Mucosa of stomach (tissue), 1 donor: ENCODE data around the gene RASSF4.
A peak's percentile ranks its signal among the peaks of the same experiment; 100 is the strongest.

Experiments used
- H3K27me3 ChIP-seq: one replicate; pipeline ENCODE4 v1.7.0; 2013; ENCODE audit warnings: mild to moderate bottlenecking, low read length; ENCODE audit not compliant: control insufficient read depth, insufficient read depth
- H3K36me3 ChIP-seq: one replicate; pipeline ENCODE4 v1.7.0; 2013; ENCODE audit warnings: low read length; ENCODE audit not compliant: control insufficient read depth, insufficient read depth
- H3K4me1 ChIP-seq: one replicate; pipeline ENCODE4 v1.7.0; 2013; ENCODE audit warnings: mild to moderate bottlenecking, low read length; ENCODE audit not compliant: control insufficient read depth, insufficient read depth
- H3K4me3 ChIP-seq: one replicate; pipeline ENCODE4 v1.7.0; 2013; ENCODE audit warnings: low read length
- H3K9ac ChIP-seq: one replicate; pipeline ENCODE4 v1.7.0; 2013; ENCODE audit warnings: mild to moderate bottlenecking, low read length, moderate library complexity
- H3K9me3 ChIP-seq: one replicate; pipeline ENCODE4 v1.7.0; 2013; ENCODE audit warnings: mild to moderate bottlenecking, low read length, moderate library complexity; ENCODE audit not compliant: control insufficient read depth
- donor health status: Pancreatic carcinoma.

The RASSF4 gene

DNA sequence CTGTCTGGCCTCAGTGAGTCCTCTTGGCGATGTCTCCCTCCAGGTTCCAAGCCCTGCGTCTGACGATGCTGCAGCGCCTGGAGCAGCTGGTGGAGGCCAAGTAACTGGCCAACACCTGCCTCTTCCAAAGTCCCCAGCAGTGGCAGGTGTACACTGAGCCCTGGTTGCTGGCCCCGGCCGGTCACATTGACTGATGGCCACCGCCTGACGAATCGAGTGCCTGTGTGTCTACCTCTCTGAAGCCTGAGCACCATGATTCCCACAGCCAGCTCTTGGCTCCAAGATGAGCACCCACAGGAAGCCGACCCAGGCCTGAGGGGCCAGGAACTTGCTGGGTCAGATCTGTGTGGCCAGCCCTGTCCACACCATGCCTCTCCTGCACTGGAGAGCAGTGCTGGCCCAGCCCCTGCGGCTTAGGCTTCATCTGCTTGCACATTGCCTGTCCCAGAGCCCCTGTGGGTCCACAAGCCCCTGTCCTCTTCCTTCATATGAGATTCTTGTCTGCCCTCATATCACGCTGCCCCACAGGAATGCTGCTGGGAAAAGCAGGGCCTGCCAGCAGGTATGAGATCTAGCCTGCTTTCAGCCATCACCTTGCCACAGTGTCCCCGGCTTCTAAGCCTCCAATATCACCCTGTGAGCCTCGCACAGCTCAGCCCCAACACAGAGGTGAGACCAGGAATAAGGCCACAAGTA lies 33.8 kb downstream of the RASSF4 start:
- H3K9ac ChIP-seq, result no peak overlapping the region
- H3K4me3 ChIP-seq, result no peak overlapping the region
- peaks cover 38% of the 10 kb centered on the region for H3K4me1 ChIP-seq
- H3K9me3 ChIP-seq, result no peaks in the 10 kb centered on the region
- H3K36me3 ChIP-seq, result no peaks in the 10 kb centered on the region
- no peaks in the 10 kb centered on the region for H3K27me3 ChIP-seq

DNA sequence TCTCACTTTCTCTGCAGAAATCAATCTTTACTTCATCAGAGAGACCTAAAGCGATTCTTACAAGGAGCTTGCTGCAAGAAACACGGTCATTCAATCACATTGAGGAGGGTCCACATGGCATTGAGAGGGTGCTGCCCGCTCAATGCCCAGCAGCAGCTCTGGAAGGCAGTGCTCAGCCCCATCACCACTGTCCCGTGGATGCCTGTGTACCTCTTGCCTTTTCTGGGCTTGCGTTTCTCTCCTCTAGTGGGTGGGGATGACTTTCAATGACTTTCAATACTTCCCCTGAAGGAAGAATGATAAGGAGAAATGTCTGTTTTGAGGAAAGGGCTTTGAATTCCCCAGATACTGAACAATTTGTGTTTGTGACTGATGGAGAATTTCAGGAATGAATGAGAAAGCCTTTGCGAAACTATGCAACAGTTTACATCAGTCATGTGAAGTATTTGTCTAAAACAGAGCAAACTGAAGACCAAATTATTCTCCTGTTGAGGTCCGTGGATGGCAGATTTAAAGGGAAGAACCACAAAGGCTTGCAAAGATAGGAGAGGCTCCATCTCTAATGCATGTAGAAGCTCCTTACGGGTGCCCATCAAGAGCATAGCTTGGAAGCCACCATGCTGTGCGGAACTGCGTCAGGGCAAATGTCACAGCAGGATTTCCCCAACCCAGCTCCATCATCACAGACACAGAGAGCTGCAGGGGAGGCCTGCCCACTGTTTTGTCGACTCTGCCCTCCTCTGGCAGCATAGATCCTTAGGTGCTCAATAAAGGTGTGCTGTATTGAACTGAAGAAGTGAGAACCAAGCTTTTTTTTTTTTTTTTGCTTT lies 34.5 kb downstream of the RASSF4 start:
- Histone ChIP-seq H3K4me3 (no peak overlapping the region), H3K36me3 (no peaks in the 10 kb centered on the region), H3K27me3 (no peaks in the 10 kb centered on the region), H3K4me1 (peaks cover 38% of the 10 kb centered on the region), H3K9ac (no peak overlapping the region), H3K9me3 (no peaks in the 10 kb centered on the region)

DNA sequence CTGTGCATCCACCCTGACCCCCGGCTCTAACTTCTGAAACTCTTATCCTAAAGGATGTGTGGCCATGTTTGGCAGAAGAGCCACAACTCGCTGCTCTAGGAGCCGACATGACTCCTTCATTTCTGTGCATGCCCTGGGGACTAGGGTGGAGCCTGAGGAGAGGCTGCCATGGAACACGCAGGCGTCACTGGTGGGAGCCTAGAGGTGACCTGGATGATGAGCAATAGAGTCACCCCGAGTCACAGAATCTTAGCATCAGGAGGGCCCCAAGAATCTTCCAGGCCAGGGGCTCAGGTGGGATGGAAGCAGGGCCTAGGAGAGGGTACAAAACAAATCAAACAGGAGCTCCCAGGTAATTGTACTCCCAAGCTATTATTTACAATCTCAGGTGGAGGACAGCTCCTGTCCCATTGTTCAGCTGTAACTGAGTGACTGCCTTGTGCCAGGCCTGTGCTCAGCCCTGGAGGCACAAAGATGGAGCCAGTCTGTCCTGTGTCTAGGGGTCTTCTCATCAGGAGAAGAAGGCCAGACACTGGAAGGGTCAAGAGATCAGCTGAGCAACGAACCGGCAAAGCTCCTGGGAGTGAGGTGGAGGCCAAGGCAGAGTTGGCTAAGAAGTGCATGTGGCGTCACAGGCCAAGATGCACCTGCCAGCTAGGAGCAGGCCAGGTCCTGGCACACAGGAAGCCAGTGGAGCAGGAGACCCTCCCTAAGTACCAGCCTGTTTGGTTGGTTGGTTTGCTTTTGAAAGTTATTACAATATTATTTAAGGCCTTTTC lies 35.3 kb downstream of the RASSF4 start:
- Histone ChIP-seq H3K4me1 (peaks cover 44% of the 10 kb centered on the region), H3K4me3 (no peak overlapping the region), H3K9ac (peak overlapping the region; percentile 14), H3K36me3 (no peaks in the 10 kb centered on the region), H3K9me3 (no peaks in the 10 kb centered on the region), H3K27me3 (no peaks in the 10 kb centered on the region)

DNA sequence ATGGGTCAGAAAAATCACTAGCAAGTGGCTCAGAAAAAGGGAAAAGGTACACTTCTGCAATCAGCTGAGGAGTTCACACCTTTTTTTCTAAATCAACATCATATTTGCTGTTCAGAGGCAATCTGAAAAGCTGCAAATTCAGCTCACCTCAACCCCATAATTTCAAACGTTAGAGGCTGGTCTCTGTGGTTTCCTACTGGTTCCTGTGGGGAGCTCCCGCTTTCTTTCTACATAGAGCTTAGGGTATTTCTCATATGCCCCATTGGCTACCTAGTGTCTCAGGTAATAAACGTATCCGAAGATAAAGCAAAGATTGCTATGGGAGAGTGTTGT lies 35.9 kb downstream of the RASSF4 start:
- Histone ChIP-seq H3K4me3 (no peak overlapping the region), H3K9ac (no peak overlapping the region), H3K36me3 (no peaks in the 10 kb centered on the region), H3K4me1 (peaks cover 44% of the 10 kb centered on the region), H3K27me3 (no peaks in the 10 kb centered on the region), H3K9me3 (no peaks in the 10 kb centered on the region)

DNA sequence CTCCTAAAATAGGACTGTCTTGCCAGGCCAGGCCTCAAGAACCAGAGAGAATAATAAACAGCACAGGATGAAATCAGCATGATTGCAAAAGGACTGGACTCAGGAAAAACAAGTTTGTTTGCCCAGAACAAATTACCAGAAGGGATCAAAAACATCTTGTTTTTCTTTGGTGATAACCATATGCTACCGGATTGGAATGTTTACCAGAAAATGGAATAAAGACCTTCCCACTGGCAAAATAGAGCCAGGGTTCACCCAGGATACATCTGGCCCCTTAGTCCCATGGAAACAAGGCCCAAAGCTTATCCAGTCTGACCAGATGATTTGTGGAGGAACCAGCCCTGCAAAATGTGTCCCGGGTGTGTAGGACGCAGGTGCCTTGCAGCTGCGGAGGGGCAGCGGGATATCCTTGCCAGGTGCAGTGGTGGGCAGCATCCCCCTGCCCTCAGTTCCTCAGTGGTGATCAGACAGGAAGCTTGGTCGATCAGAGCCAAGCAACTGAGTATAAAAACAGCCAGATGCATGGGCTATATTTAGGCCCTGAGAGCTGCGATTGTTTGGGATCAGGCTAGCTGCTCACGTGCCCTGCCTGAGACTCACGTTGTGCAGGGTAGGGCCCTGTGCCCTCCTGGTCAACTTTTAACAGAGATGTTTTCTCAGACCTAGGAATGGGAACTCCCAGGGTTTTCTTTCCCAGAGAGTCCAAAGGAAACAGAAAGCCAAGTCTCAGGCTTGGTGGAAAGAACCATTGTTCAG lies 36.5 kb downstream of the RASSF4 start:
- no peak overlapping the region for H3K4me3 ChIP-seq

DNA sequence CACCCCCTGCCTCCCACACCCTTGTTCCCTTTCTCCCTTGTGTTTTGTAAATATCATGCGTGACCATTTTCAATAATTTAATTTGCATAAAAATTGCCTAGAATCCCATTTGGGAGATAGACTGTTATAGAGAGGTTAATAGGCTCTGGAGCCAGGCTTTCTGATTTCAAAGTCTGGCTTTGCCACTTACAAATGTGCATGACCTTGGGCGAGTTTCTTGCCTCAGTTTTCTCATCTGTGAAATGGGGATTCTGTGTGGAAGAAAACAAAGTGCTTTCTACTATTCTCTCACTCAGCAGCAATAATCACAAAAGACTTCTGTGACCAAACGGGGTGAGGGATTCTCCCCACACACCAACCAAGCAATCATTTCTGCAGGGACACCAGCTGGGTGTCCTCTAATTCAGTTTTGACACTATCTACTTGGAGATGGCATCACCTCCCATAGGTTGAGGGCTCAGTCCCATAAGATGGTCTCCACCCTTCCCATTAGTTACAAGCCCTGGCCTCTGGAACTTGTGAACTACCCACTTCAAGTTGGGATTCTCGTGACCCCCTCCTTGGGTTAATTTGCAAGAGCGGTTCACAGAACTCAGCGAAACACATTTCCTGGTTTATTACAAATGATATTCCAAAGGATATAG lies 37.6 kb downstream of the RASSF4 start:
- Histone ChIP-seq H3K36me3 (no peaks in the 10 kb centered on the region), H3K4me1 (peaks cover 41% of the 10 kb centered on the region), H3K27me3 (no peaks in the 10 kb centered on the region), H3K9ac (no peak overlapping the region), H3K9me3 (no peaks in the 10 kb centered on the region), H3K4me3 (no peak overlapping the region)

More for the DNA sequence above, 36.5 kb downstream of the RASSF4 start:
- no peaks in the 10 kb centered on the region for H3K9me3 ChIP-seq
- no peaks in the 10 kb centered on the region for H3K36me3 ChIP-seq
- H3K4me1 ChIP-seq, result peaks cover 41% of the 10 kb centered on the region
- H3K27me3 ChIP-seq, result no peaks in the 10 kb centered on the region
- H3K9ac ChIP-seq, result peak overlapping the region; percentile 44

DNA sequence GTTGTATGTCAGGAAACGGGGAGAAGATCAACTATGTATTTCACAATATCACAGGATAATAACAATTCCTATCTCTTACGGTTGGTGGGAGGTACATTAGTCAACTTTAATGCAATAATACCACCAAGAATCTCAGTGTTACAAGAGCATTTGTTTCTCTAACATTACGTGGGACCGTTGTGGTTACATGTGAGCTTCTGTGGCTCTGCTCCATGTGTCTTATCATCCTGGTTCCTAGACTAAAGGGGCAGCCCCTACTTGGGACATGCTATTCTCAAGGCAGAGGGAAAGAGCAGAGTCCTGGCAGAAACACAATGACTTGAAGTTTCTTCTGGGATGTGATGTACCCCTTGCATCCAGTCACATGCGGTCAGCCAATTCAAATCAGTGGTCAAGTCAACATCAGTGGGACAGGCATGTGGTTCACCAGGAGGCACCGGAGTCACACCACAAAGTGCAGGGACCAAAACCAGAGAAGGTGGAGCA lies 38.6 kb downstream of the RASSF4 start:
- H3K4me1 ChIP-seq, result peaks cover 44% of the 10 kb centered on the region

DNA sequence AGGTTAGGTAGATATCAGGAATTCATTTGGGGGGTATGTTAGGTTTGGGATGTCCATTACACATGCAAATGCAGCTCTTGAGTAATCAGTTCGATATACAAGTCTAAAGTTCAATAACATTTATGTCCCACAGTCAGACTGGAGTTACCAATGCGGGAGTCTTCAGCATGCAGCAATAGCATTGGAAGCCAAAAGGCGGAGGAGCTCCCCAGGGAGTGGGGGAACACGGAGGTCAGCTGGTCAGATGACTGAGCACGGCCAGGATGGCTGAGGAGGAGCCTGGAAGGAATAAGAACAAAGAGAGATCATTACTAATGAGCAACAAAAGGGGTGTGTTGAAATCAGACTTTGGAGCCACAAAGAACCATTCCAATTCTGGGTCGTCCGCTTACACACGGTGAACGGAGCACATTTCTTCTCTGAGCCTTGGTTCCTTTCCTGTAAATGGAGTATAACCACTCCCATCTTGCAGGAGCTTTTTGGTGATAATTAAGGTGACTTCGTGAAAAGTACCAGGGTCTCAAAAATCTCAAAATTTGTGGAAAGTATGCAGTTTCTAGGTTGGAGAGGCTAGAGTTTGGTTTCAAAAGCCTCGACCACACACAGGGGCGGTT lies 40.6 kb downstream of the RASSF4 start:
- Histone ChIP-seq H3K27me3 (no peaks in the 10 kb centered on the region), H3K9me3 (no peaks in the 10 kb centered on the region), H3K9ac (peak overlapping the region; percentile 64), H3K4me1 (peaks cover 37% of the 10 kb centered on the region), H3K36me3 (no peaks in the 10 kb centered on the region), H3K4me3 (no peak overlapping the region)

More for the DNA sequence above, 38.6 kb downstream of the RASSF4 start:
- Histone ChIP-seq H3K9ac (no peak overlapping the region), H3K9me3 (no peaks in the 10 kb centered on the region), H3K36me3 (no peaks in the 10 kb centered on the region), H3K4me3 (no peak overlapping the region), H3K27me3 (no peaks in the 10 kb centered on the region)

DNA sequence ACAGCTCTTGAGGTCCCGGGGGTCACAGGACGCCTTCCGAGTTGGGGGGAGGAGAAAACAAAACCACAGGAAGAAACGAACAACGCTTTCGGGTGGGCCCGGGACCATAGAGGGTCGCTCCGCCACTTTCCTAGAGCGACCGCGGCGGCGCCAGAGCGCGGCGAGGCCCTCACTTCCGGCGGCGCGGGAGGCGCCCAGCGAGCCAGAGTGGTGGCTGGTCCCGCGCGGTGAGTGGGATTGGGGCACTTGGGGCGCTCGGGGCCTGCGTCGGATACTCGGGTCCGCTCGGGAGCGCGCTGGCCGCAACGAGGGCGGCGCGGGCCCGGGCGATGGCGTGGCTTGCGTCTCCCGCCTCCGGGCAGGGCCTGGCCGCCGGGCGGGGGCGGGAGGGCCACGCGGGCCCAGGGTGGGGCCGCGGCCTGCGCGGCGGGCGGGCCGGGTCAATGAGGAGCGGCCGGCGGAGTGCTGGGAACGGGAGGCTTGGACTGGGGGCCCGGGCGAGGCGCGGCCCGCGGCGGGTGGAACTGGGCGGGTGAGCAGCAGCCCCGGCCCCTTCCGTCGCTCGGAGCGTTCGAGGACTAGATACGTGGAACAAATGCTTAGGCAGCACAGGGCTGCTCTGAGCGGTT lies 41.3 kb downstream of the RASSF4 start, which contains the start of gene ZNF22:
ZNF22 (plus strand) TSS at position 172 of the 629 bp plus-strand sequence. CDS start 2,446 bp downstream, outside the sequence.
- H3K4me1 ChIP-seq, result peaks cover 31% of the 10 kb centered on the region
- no peaks in the 10 kb centered on the region for H3K36me3 ChIP-seq
- H3K9ac ChIP-seq, result peak within 1 kb of the TSS; percentile 64

DNA sequence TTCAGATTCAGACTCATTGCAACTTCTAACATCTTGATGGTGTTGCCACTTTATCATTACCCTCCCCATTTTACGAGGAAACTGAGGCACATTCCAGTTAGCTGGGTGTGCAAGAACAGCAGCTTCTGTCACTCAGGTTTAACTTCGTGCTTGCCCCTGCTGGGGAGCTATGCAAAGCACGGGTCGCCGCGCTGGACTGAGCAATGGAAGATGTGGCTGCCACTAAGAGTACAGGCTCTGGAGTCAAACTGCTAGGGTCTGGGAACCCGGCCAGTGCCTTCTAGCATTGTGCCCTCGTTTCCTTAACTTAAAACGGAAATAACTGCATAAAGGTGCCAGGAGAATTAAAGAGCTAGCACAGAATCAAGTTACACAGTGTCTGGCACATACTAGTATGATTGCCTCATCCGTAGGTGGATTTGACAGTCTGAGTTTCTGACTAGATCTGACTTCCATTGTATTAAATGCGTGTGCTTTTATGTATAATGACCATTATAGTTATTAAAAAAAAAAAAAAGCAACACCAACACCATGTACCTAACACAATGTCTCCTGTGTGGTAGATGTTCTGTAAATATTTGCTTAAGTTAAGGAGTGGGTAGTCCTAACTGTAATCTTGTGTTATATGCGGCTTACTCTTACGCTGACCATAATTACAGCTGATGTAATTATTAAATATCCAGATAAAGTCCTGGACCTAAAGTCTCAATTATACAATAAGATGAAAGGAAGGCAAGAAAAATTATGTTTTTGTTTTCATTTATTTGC lies 42.0 kb downstream of the RASSF4 start:
- peaks cover 24% of the 10 kb centered on the region for H3K4me1 ChIP-seq
- H3K9ac ChIP-seq, result peak overlapping the region; percentile 64
- H3K9me3 ChIP-seq, result no peaks in the 10 kb centered on the region

More for the DNA sequence above, 41.3 kb downstream of the RASSF4 start, which contains the start of gene ZNF22:
- Histone ChIP-seq H3K4me3 (peak within 1 kb of the TSS; percentile 29), H3K27me3 (no peaks in the 10 kb centered on the region), H3K9me3 (no peaks in the 10 kb centered on the region)

More for the DNA sequence above, 42.0 kb downstream of the RASSF4 start:
- no peaks in the 10 kb centered on the region for H3K36me3 ChIP-seq
- H3K27me3 ChIP-seq, result no peaks in the 10 kb centered on the region
- peak overlapping the region; percentile 29 for H3K4me3 ChIP-seq
